Fibroblast of upper back skin (primary cell): ENCODE measurements around the gene PIK3R6.
"Not testable (repeated sequence)": the region's sequence is repeated elsewhere in the genome, so short reads cannot be mapped to it uniquely, and the experiment has no call there.

Experiments
- DNase-seq: peaks from one replicate; pipeline ENCODE4 v3.0.0-alpha.2; 2013

Gene PIK3R6

GRCh38 chr17:8893621-8894201 lies 26.2 kb upstream of the PIK3R6 start:
- DNase-seq, result no peak

DNA sequence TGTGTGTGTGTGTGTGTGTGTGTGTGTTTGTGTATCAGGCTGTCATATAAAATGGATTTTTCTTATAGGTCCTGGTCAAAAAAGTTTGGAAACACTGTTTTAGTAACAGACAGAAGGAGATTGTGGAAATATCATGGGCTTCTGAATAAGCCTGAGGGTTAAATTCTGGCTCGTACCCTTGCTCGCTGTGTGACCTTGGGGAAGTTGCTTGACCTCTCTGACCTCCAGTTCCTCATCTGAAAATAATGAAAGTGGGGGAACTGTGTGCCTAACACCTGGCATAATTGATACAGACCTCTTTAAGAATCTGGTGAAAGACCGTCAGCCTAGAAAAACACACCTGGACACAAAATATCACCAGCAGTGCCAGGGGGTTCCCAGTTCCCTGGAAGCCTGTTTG lies 25.6 kb upstream of the PIK3R6 start:
- no peak for DNase-seq

DNA sequence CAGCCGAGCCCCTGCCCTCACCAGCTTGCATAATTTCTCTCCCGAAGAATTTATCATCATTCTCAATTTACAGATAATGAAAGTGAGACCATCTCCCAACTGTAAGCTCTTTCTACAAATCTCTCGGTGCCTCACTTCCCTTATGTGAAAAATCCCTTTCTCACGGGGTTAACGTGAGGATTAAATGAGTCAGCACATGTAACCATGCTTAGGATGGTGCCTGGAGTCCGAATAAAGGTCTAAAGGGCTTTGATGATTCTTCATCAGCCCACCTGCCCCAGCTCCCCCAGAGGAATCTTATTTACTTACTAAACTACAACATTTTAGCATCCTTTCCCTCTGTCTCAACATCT lies 24.8 kb upstream of the PIK3R6 start:
- no peak for DNase-seq

GRCh38 chr17:8890671-8891070 lies 23.2 kb upstream of the PIK3R6 start:
- DNase-seq, result no peak

DNA sequence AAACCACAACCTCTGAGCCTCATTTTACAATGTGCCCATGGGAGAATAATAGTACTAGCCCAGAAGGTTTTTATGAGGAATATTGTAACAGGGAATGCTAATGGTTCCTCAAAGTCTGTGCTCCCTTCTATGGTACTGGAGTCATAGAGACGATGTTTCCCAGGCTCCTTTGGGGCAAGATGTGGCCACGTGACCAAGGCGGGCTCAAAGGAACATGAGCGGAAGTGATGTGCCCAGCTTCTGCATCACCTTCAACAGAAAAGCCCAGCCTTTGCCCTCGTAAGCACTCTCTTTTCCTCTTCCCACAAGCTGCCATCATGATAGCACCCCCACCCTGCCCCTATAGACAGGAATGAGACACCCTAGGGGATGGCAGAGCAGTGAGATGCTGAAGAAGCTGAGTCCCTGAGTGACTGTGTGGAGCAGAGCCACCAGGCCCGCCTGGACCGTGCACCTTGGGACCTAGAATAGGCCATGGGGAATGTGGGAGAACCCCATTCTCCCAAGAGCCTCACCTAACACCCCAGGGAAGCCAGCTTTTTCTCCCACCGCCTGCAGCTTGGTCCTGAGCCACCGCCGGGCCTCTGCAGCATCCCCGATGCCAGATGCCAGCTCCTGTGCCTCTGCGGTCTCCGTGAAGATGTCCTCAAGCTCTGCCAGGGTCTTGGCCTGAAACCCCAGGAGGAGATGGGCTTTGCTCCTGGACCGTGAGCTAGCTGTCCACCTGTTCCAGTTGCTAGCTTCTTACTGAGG lies 22.2 kb upstream of the PIK3R6 start:
- DNase-seq, result no peak

DNA sequence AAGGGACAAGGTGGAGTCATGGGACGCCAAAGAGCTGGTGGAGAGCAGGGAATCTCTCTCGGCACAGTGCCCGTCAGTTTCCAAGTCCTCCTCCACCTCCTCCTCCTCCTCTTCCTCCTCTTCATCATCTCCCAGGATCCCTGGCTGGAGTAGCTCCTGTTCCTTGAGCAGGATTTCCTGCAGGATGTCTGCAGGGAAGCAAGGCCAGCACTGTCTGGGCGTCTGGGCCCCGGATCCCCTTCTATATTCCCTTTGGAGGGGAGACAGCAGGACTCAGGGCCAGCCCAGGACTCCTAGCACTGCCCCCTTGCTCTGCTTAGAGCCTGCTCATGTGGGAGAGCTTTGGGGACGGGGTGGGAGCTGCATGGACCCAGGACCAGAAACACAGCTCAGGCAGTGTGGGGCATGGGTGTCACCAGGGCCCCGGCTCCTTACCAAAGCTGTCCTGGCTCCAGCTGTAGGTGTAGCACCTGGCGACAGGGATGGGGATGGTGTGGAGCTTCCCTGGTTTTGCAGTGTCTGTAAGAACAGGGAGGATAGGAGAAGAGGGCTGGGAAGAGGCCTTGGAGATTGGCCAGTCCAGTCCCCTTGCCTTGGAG lies 21.3 kb upstream of the PIK3R6 start:
- DNase-seq, result no peak

- DNase-seq, result peak; percentile 32
Observed at GRCh38 chr17:8887834-8888703, 20.6 kb upstream of the PIK3R6 start.

- no peak for DNase-seq
Observed at GRCh38 chr17:8887301-8887700, 19.8 kb upstream of the PIK3R6 start.

DNA sequence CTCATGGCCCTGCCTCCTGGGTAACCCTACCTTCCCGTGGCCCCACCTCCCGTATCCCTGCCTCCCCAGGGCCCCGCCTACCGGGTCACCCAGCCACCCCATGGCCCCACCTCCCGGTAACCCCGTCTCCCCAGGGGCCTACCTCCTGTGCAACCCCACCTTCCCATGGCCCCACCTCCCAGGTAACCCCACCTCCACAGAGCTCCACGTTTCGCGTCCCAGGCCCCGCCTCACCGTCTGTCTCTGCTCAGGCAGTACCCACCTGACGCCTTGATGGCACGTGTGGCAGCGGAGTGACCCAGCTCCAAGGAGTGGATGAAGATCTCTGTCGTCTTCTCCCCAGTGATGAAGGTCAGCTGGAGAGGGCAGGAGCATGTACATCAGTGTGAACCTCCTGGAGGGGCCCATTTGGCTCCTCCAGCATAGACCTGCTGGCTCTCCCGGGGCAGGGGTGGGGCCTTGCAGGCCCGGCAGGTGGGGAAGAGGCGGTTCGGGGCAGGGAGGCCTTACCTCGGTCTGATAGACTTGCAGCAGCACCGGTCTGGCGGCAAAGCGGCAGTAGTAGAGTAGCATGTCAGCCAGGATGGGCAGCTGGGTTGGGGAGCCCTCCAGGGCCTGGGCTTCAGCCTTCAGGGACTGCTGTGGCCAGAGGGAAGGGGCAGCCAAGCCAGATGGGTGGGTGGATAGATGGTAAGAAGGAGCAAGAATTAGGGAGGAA lies 18.7 kb upstream of the PIK3R6 start:
- no peak for DNase-seq

DNA sequence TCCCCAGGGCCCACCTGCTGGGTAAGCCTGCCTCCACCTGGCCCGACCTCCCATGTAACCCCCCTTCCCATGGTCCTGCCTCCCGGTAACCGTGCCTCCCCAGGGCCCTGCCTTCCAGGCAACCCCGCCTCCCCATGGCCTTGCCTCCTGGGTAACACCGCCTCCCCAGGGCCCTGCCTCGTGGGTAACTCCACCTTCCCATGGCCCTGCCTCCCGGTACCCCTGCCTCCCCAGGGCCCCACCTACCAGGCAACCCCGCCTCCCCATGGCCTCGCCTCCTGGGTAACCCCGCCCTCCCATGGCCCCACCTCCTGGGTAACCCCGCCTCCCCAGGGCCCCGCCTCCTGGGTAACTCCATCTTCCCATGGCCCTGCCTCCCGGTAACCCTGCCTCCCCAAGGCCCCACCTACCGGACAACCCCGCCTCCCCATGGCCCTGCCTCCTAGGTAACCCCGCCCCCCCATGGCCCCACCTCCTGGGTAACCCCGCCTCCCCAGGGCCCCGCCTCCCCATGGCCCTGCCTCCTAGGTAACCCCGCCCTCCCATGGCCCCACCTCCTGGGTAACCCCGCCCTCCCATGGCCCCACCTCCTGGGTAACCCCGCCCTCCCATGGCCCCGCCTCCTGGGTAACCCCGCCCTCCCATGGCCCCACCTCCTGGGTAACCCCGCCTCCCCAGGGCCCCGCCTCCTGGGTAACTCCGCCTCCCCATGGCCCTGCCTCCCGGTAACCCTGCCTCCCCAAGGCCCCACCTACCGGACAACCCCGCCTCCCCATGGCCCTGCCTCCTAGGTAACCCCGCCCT lies 17.9 kb upstream of the PIK3R6 start:
- DNase-seq, result not testable (repeated sequence)

DNA sequence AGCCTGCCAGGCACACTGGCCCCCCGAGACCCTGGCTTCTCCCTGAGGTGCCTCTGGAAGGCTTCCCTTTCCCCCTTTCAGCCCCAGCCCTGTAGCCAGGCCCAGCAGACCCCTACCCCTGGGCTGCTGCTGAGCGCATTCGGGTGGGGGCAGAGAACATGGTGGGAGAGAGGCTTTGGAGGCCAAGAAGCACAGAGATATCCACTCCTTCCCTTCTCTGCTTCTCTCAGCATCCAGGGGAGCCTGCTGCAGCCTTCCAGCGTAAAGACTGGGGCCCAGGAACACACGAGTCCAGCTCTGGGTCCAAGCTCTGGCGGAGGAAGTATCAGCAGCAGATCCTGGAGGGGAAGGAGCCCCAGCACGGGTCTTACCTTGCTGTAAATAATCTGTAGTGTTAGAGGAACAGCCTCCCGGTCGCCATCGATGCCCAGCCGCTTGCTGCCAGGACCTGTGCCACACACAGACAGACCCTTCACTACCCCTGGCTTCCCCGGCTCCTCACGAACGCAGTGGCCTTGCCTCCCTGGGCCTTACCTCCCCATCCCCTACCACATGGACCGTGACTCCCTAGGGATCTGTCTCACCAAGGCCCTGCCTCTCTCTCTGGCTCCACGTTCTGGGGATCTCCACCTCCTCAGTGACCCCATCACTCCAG lies 17.0 kb upstream of the PIK3R6 start:
- DNase-seq, result no peak

GRCh38 chr17:8883353-8883752 lies 15.9 kb upstream of the PIK3R6 start:
- no peak for DNase-seq

DNA sequence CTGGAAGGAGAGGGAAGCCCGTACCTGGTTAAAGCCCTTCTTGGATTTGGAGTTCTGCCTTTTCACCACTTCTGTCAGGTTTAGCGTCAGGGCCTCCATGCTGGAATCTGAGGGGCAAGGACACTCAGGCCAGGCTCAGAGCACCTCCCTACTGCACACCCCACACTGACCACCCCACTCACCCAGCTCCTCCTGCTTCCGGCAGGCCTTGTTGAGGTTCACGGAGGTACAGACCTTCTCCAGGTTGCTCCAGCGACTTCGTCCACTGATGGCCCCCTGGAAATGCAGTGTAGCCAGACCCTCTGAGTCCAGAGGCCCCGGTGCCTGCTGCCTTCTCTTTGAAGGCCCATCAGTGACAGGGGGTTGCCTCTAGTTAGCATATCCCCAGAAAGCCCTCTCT lies 14.1 kb upstream of the PIK3R6 start:
- no peak for DNase-seq

GRCh38 chr17:8880466-8880865 lies 13.0 kb upstream of the PIK3R6 start:
- DNase-seq, result no peak

DNA sequence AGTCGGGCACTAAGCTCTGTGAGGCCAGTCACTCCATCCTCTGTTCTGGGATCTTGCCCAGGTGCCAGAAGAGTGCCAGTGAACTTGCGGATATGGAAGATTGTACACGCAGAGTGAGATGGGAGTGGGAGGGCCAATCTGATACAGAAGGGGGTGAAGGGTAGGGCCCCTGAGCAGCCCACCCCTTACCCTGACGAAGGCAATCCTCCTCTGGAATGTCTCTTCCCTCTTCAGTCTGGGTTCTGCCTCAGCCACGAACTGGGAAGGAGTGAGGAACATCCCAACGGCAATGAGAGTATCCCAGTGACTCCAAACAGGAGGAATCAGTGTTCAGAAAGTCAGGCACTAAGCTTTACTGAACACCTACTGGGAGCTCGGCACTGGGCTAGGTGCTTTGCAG lies 11.9 kb upstream of the PIK3R6 start:
- no peak for DNase-seq

GRCh38 chr17:8877984-8878383 lies 10.5 kb upstream of the PIK3R6 start:
- no peak for DNase-seq

GRCh38 chr17:8875957-8876356 lies 8.5 kb upstream of the PIK3R6 start:
- peak; percentile 81 for DNase-seq

DNA sequence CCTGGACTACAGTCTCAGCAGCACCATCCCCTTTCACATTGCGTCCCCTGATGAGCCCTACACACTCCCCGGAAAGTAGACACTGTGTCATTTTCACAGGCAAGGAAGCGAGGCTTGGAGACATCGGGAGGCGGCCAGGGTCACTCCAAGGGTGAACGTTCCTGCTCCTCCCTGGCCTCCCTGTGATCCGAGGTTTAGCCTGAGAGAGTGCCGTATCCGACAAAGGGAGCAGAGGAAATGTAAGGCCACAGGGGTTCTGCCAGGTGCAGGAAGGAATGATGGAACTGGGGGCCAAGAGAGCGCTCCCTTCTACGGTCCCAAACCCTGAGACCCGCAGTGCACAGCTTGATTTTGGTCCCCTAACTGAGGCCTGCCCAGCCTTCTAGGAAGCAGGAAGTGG lies 8.0 kb upstream of the PIK3R6 start:
- no peak for DNase-seq

DNA sequence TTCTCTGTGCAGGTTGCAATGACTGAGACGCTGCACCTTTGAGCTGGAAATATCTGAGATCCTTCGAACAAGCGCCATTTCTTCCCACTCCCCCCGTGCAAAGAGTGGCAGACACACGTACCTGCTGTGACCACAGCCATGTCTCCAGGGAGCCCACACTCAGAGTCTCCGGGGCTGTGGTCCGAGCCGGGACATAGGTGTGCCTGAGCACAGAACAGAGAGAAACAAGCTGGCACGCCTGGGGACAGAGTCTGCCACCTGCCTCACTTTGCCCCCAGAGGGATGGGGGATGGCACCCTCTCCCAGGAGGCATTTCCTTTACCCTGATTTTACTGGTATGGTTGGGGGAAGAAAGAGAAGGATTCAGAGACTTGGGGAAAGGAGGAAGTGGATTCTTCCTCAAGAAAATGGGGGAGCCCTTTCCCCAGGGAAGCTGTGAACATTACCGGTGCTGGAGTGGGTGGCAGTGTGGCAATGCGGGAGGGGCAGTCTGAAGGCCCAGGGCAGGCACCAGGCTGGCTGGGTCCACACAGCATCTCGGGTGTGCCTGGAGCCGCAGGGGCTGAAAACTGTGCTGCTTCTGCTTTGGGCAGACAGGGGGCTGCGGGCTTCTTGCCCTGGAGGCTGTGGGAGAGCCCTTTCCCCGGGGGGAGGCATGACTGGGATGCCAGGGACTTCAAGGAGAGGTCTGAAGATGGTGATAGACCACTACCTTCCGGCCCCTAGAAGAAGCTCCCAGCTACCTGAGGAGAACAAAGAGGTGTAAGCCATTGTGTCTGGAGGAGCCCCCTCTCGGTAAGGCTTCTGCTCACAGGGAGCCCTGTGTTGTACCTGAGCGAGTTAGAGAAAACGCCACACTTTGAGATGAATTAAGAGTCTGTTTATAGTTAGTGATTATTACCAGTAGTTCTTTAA lies 6.6 kb upstream of the PIK3R6 start:
- no peak for DNase-seq

GRCh38 chr17:8872705-8873435 lies 5.4 kb upstream of the PIK3R6 start:
- no peak for DNase-seq
